OCI-LY1 (cell line): ENCODE measurements around the gene INS.

Experiments used
- H2AFZ ChIP-seq: fragments of 200-600 bp; sonication (generic), shearing (Covaris generic); 2 replicates; pipeline ENCODE4 v1.6.0; 2014; ENCODE audit warnings: antibody characterized with exemption, mild to moderate bottlenecking, low read length
- H3F3A ChIP-seq: fragments of 200-600 bp; sonication (generic), shearing (Covaris generic); 2 replicates; pipeline ENCODE4 v1.6.0; 2014; ENCODE audit warnings: mild to moderate bottlenecking, antibody characterized with exemption, low read length, moderate library complexity; ENCODE audit not compliant: insufficient read depth
- H3K27ac ChIP-seq: fragments of 200-600 bp; sonication (generic); 2 replicates; pipeline ENCODE4 v1.5.1; 2014; ENCODE audit warnings: low read length, mixed run types, mild to moderate bottlenecking, low read depth; ENCODE audit not compliant: poor library complexity, severe bottlenecking
- H3K27me3 ChIP-seq: fragments of 200-600 bp; sonication (generic); 2 replicates; pipeline ENCODE4 v1.6.0; 2014; ENCODE audit warnings: antibody characterized with exemption, mild to moderate bottlenecking, low read length, moderate library complexity; ENCODE audit not compliant: insufficient read depth
- H3K36me3 ChIP-seq: fragments of 200-600 bp; sonication (generic); 2 replicates; pipeline ENCODE4 v1.6.1; 2014; ENCODE audit warnings: mild to moderate bottlenecking, antibody characterized with exemption, low read length, moderate library complexity, mixed read lengths; ENCODE audit not compliant: insufficient read depth
- H3K4me1 ChIP-seq: fragments of 200-600 bp; sonication (generic); 2 replicates; pipeline ENCODE4 v1.5.1; 2014; ENCODE audit warnings: mild to moderate bottlenecking, low read length, moderate library complexity; ENCODE audit not compliant: insufficient read depth, severe bottlenecking
- H3K4me2 ChIP-seq: fragments of 200-600 bp; sonication (generic), shearing (Covaris generic); 2 replicates; pipeline ENCODE4 v1.6.1; 2014; ENCODE audit warnings: low read length
- H3K4me3 ChIP-seq: fragments of 200-600 bp; sonication (generic); 2 replicates; pipeline ENCODE4 v1.5.1; 2014; ENCODE audit warnings: low read length, low read depth, mild to moderate bottlenecking, mixed read lengths; ENCODE audit not compliant: poor library complexity, severe bottlenecking
- H3K79me2 ChIP-seq: fragments of 200-600 bp; shearing (Covaris generic); 2 replicates; pipeline ENCODE4 v1.6.1; 2016; ENCODE audit warnings: mixed run types, low read length, mixed read lengths; ENCODE audit not compliant: insufficient read depth
- H3K9ac ChIP-seq: fragments of 200-600 bp; sonication (generic), shearing (Covaris generic); 2 replicates; pipeline ENCODE4 v1.6.1; 2014; ENCODE audit warnings: mild to moderate bottlenecking, low read length, mixed read lengths
- H3K9me2 ChIP-seq: fragments of 200-600 bp; sonication (generic), shearing (Covaris generic); 2 replicates; pipeline ENCODE4 v1.6.1; 2014; ENCODE audit warnings: low read depth, mild to moderate bottlenecking, low read length, mixed read lengths
- H3K9me3 ChIP-seq: fragments of 200-600 bp; shearing (Covaris generic); 2 replicates; pipeline ENCODE4 v1.6.1; 2014; ENCODE audit warnings: low read length, mixed read lengths
- H4K20me1 ChIP-seq: fragments of 200-600 bp; sonication (generic), shearing (Covaris generic); 2 replicates; pipeline ENCODE4 v1.6.0; 2016; ENCODE audit warnings: mild to moderate bottlenecking, low read length; ENCODE audit not compliant: insufficient read depth
- EZH2 ChIP-seq: fragments of 200-600 bp; sonication (generic), shearing (Covaris generic); IDR thresholded peaks from 2 replicates; pipeline ENCODE4 v1.8.0; 2017; ENCODE audit warnings: borderline replicate concordance, mixed run types, mild to moderate bottlenecking, antibody characterized with exemption, low read length, moderate library complexity, mixed read lengths
- TF ChIP-seq, protein P1 (sequence below): fragments of 200-600 bp; sonication (generic), shearing (Covaris generic); IDR thresholded peaks from 2 replicates; pipeline ENCODE4 v1.5.1; 2017; ENCODE audit warnings: mild to moderate bottlenecking, antibody characterized with exemption, low read length, moderate library complexity, mixed read lengths

The INS gene

GRCh38 chr11:2204361-2205213 is 43.6 kb upstream of the INS start:
- no peak overlapping the region for H2AFZ ChIP-seq
- no peak overlapping the region for H3K9ac ChIP-seq
- H3F3A ChIP-seq: no peaks in the 10 kb centered on the region
- no peaks in the 10 kb centered on the region for H3K9me2 ChIP-seq
- H3K36me3 ChIP-seq: no peaks in the 10 kb centered on the region
- H4K20me1 ChIP-seq: no peaks in the 10 kb centered on the region
- H3K9me3 ChIP-seq: no peaks in the 10 kb centered on the region
- H3K27me3 ChIP-seq: no peaks in the 10 kb centered on the region
- H3K4me2 ChIP-seq: no peak overlapping the region
- no peaks in the 10 kb centered on the region for H3K4me1 ChIP-seq
- no peak overlapping the region for H3K27ac ChIP-seq
- no peaks in the 10 kb centered on the region for H3K79me2 ChIP-seq
- no peak for TF ChIP-seq EZH2
- TF ChIP-seq, protein P1, sequence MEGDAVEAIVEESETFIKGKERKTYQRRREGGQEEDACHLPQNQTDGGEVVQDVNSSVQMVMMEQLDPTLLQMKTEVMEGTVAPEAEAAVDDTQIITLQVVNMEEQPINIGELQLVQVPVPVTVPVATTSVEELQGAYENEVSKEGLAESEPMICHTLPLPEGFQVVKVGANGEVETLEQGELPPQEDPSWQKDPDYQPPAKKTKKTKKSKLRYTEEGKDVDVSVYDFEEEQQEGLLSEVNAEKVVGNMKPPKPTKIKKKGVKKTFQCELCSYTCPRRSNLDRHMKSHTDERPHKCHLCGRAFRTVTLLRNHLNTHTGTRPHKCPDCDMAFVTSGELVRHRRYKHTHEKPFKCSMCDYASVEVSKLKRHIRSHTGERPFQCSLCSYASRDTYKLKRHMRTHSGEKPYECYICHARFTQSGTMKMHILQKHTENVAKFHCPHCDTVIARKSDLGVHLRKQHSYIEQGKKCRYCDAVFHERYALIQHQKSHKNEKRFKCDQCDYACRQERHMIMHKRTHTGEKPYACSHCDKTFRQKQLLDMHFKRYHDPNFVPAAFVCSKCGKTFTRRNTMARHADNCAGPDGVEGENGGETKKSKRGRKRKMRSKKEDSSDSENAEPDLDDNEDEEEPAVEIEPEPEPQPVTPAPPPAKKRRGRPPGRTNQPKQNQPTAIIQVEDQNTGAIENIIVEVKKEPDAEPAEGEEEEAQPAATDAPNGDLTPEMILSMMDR: no peak
- no peak overlapping the region for H3K4me3 ChIP-seq

DNA sequence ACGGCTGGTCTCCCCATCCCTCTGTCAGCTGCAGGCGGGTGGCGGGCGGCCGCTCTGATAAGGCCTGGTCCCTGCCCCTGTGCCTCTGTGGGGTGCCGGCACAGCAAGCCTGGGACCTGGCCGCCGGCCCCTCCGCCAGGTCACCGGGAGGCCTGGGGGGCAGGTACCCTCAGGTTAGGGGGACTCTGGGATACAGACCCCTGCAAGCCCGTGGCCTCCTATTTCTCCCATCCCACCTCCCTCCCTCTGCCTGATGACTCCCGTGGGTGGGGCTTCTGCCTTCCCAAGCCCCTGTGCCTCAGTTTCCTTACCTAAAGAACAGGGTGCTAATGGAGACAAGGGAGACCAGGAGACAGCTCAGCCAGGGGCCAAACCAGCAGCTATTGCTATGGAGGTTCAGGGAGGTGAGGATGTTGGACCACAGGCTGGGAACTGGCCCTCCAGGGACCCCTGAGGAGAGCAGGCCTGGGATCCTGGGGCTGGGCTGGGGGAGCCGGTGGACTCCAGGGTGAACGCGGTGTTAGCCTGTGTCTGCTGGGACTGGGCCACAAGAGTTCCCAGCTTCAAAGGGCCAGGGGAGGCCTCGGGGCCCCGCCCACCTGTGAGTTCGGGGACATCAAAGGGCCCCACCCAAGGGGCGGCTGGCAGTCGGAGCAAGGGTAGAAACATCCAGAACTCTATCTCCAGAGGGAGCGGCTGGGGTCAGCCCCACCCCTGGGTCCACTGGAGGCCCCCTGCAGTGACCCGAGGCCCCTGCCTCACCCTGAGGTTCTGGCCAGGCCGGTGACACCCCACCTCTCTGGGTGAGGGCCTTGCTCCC is 42.6 kb upstream of the INS start:
- Histone ChIP-seq H3K9me3 (no peaks in the 10 kb centered on the region), H2AFZ (no peak overlapping the region), H3K4me3 (no peak overlapping the region), H3K79me2 (no peaks in the 10 kb centered on the region), H3K4me2 (no peak overlapping the region), H3K4me1 (no peaks in the 10 kb centered on the region), H3F3A (no peaks in the 10 kb centered on the region), H3K27me3 (no peaks in the 10 kb centered on the region), H3K27ac (no peak overlapping the region), H3K9ac (no peak overlapping the region), H3K9me2 (no peaks in the 10 kb centered on the region), H4K20me1 (no peaks in the 10 kb centered on the region), H3K36me3 (no peaks in the 10 kb centered on the region)
- no peak for TF ChIP-seq EZH2
- TF ChIP-seq, protein P1: no peak

GRCh38 chr11:2202900-2203439 is 42.0 kb upstream of the INS start:
- Histone ChIP-seq H3K9me2 (no peaks in the 10 kb centered on the region), H3K4me3 (no peak overlapping the region), H3K36me3 (no peaks in the 10 kb centered on the region), H4K20me1 (no peaks in the 10 kb centered on the region), H3K27ac (no peak overlapping the region), H3F3A (no peaks in the 10 kb centered on the region), H3K27me3 (no peaks in the 10 kb centered on the region), H2AFZ (no peak overlapping the region), H3K9ac (no peak overlapping the region), H3K79me2 (no peaks in the 10 kb centered on the region), H3K4me1 (no peaks in the 10 kb centered on the region), H3K4me2 (no peak overlapping the region), H3K9me3 (no peaks in the 10 kb centered on the region)
- TF ChIP-seq EZH2: no peak
- TF ChIP-seq, protein P1: no peak
